GM18508 (cell line): Measurements from ENCODE around the gene ACLY.
"Not testable (repeated sequence)": the region's sequence is repeated elsewhere in the genome, so short reads cannot be mapped to it uniquely, and the experiment has no call there.

ENCODE experiments used
- ATAC-seq: cut with Tn5 transposase; IDR thresholded peaks from one replicate; pipeline ENCODE4 v1.9.1; 2021; ENCODE audit warnings: moderate number of reproducible peaks; ENCODE audit not compliant: insufficient read depth, unreplicated experiment

The ACLY gene

GRCh38 chr17:41882756-41883155 lies 36.0 kb downstream of the ACLY start:
- no peak for ATAC-seq

GRCh38 chr17:41880130-41880529 lies 38.6 kb downstream of the ACLY start:
- ATAC-seq, result no peak

GRCh38 chr17:41874293-41874670 lies 44.5 kb downstream of the ACLY start:
- ATAC-seq, result not testable (repeated sequence)

GRCh38 chr17:41873559-41874292 lies 45.0 kb downstream of the ACLY start:
- ATAC-seq, result no peak

GRCh38 chr17:41871789-41872188 lies 47.0 kb downstream of the ACLY start:
- ATAC-seq, result no peak

GRCh38 chr17:41870627-41871026 lies 48.1 kb downstream of the ACLY start:
- ATAC-seq, result no peak

- ATAC-seq, result no peak
Observed at GRCh38 chr17:41870097-41870496, 48.7 kb downstream of the ACLY start.

- ATAC-seq, result no peak
Observed at GRCh38 chr17:41869426-41869825, 49.3 kb downstream of the ACLY start.

- ATAC-seq, result no peak
Observed at GRCh38 chr17:41868568-41868967, 50.2 kb downstream of the ACLY start.

- ATAC-seq, result no peak
Observed at GRCh38 chr17:41865596-41865893, 53.2 kb downstream of the ACLY start.

- ATAC-seq, result peak; percentile 55
Observed at GRCh38 chr17:41864836-41865595, 53.7 kb downstream of the ACLY start, which contains the start of gene KLHL11. KLHL11 (minus strand) TSS chr17:41865423; CDS start chr17:41865370, 53 bp downstream.

- ATAC-seq, result no peak
Observed at GRCh38 chr17:41864498-41864835, 54.3 kb downstream of the ACLY start.

GRCh38 chr17:41863074-41863848 lies 55.5 kb downstream of the ACLY start:
- ATAC-seq, result no peak

GRCh38 chr17:41860254-41860931 lies 58.4 kb downstream of the ACLY start:
- ATAC-seq, result no peak

- ATAC-seq, result not testable (repeated sequence)
Observed at GRCh38 chr17:41851382-41851781, 67.4 kb downstream of the ACLY start.

- ATAC-seq, result no peak
Observed at GRCh38 chr17:41849251-41849990, 69.3 kb downstream of the ACLY start.

GRCh38 chr17:41848788-41849187 lies 70.0 kb downstream of the ACLY start:
- no peak for ATAC-seq

GRCh38 chr17:41844971-41845370 lies 73.8 kb downstream of the ACLY start:
- ATAC-seq, result no peak

GRCh38 chr17:41840781-41841180 lies 78.0 kb downstream of the ACLY start:
- not testable (repeated sequence) for ATAC-seq

- not testable (repeated sequence) for ATAC-seq
Observed at GRCh38 chr17:41839448-41839847, 79.3 kb downstream of the ACLY start.
